ENCODE measurements around the gene KRTAP5-10.

DNA sequence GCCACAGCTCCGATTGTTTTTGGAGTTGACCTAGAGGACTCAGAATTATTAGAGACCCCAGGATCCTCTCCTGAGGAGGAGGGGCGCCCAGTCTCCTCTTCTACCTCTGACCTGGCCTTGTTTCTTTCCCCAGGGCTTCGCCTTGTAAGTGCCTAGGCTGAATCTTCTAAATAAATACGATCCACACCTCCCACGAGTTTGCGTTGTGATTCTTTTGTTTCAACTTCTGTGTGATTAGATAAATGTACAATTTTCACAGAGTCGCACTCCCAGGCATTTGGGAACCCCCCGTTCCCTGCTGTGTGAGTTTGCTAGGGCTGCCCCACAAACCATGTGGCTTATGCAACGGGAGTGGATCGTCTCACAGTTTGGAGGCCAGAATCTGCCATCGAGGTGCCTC lies 26.3 kb upstream of the KRTAP5-10 start:
- TF ChIP-seq, protein P1, sequence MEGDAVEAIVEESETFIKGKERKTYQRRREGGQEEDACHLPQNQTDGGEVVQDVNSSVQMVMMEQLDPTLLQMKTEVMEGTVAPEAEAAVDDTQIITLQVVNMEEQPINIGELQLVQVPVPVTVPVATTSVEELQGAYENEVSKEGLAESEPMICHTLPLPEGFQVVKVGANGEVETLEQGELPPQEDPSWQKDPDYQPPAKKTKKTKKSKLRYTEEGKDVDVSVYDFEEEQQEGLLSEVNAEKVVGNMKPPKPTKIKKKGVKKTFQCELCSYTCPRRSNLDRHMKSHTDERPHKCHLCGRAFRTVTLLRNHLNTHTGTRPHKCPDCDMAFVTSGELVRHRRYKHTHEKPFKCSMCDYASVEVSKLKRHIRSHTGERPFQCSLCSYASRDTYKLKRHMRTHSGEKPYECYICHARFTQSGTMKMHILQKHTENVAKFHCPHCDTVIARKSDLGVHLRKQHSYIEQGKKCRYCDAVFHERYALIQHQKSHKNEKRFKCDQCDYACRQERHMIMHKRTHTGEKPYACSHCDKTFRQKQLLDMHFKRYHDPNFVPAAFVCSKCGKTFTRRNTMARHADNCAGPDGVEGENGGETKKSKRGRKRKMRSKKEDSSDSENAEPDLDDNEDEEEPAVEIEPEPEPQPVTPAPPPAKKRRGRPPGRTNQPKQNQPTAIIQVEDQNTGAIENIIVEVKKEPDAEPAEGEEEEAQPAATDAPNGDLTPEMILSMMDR (IDR thresholded peaks at IDR 0.05; ENCODE audit: low read depth, low read length), result no peak
- no peak for TF ChIP-seq POLR2A (IDR thresholded peaks at IDR 0.05; ENCODE audit: extremely low read depth, insufficient read length)

Data from NB4 (cell line).